NCI-H128 (cell line): ENCODE data around the gene IGFBP6.

Experiments
- DNase-seq: peaks from one replicate; lab custom pipeline; 2025; ENCODE audit not compliant: unreplicated experiment; lab: John Stamatoyannopoulos, UW

IGFBP6 gene

GRCh38 chr12:53115891-53116648 lies 18.6 kb downstream of the IGFBP6 start:
- DNase-seq, result no peak

GRCh38 chr12:53118751-53119300 lies 21.4 kb downstream of the IGFBP6 start:
- DNase-seq, result no peak

- DNase-seq, result no peak
These were observed 23.4 kb downstream of the IGFBP6 start for GRCh38 chr12:53120685-53121525.

DNA sequence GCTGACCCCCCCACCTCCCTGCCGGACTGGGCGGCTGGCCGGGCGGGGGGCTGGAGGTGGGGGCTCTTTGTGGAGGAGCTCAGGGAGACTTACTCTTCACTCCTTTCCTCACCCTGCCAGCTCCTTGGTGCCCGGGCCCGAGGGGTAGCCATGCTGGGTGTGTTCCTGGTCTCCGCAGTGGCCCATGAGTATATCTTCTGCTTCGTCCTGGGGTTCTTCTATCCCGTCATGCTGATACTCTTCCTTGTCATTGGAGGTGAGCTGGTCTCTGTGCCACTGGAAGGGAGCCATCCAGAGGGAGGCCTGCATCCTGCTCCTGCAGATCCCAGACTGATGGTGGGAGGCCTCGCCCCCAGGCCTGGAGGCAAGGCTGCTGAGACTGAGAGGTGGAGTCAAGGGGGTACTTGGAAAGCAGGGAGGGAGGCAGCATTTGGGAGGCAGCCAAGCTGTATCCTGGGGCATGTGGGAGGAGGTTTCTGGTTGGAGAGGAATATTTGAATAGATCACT lies 25.5 kb downstream of the IGFBP6 start:
- DNase-seq, result no peak

DNA sequence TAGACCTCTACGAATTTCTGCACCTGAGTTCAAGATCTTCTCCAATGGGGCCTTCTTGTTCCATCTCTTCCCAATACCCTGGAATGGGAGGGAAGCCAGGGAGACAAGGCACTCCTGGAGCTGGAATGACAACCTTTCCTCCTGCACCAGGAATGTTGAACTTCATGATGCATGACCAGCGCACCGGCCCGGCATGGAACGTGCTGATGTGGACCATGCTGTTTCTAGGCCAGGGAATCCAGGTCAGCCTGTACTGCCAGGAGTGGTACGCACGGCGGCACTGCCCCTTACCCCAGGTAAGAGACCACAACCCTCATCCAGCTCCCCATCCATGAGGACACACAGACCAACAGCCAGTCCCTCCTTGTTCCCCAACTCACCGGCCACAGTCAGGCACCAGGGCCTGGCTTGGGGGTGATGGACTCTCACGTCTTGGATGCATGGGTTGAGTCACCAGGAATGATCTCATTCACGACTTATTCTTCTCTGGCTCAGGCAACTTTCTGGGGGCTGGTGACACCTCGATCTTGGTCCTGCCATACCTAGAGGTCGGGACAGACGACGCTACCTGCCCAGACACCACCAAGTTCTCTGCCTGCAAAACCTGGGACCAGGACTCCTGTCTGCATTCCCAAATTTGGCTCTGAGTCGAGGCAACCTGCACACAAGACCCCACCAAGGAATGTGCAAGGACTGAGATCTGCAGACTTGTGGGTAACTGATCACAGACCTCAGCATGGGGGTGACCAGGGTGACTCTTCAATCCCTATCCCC lies 26.3 kb downstream of the IGFBP6 start:
- no peak for DNase-seq

DNA sequence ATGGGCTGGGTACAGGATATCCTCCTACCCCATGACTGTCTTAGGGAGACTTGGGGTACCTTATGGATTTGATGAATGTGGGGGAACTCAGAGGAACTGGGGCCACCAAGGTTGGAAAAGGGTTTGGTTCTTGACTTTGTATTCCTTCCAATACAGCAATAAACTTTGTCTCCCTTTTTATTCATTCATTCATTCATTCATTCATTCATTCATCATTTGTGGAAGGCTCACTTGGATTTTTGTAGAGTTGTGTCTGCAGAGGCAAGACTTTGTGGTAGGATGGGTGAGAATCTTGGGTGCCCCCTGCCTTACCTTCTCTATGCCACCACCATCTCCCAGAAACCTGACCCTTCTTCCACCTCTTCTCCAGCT lies 26.9 kb downstream of the IGFBP6 start:
- no peak for DNase-seq

- no peak for DNase-seq
These were observed 29.7 kb downstream of the IGFBP6 start for GRCh38 chr12:53127169-53127568.

DNA sequence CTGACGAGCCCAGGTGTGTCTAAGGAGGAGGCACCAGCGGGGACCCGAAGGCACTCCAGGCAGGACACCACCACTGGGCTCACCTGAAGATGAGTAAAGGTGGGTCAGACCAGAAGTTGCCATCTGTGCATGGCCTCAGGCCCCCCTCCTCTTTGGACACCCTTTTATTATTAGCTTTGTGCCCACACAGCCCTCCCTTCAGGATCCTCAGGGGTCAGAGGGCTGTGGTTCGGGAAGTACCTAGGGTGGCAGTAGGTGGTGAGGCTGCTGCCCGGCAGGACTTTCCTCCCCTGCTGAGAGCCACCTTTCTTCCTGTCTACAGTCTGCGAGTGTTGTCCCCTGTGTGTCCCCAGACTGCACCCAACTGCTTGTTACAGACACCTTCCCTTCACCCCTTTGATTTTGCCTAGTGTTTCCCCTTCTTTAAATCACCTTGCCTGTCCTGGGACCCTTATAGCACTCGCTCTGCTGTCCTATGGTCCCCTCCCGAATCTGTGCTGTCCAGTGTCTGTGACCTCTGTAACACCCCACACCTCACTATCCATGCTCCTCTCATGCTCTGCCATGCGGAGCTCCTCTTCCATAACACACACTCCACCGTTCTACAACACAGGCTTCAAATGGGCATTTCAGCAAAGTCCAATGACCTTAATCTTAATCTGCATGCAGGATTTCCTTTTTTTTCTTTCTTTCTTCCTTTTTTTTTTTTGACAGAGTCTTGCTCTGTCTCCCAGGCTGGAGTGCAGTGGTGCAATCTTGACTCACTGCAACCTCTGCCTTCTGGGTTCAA lies 31.5 kb downstream of the IGFBP6 start:
- no peak for DNase-seq

GRCh38 chr12:53131844-53132243 lies 34.4 kb downstream of the IGFBP6 start:
- no peak for DNase-seq

DNA sequence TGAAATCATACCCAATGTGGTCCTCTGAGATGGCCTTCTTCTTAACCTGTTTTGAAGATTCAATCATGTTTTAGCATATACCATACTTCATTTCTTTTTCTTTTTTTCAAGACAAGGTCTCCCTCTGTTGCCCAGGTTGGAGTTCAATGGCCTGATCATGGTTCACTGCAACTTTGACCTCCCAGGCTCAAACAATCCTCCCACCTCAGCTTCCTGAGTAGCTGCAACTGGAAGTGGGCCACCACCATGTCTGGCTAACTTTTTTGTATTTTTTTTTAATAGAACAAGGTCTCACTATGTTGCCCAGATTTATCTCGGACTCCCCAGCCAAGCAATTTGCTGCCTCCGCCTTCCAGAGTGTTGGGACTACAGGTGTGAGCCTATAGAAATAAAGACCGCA lies 36.3 kb downstream of the IGFBP6 start:
- DNase-seq, result no peak

DNA sequence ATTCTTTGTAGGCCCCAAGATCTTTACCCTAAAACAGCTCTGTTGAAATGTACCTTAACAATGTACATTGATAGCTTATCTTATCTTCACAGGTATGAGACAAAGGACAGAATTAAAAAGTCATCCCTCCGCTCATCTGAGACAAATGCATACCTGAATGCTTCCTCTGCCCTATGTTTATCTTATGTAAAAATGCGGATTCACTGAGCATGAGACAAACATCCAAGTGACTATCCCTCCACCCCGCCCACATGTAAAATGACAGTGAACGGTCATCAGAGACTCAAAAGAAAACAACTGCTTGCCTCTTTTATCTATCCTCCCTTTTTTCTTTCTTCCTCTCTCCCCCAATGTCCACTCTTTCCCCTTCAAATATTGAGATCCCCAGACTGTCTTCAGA lies 45.9 kb downstream of the IGFBP6 start:
- no peak for DNase-seq

- DNase-seq, result no peak
These were observed 48.2 kb downstream of the IGFBP6 start for GRCh38 chr12:53145383-53146260.

DNA sequence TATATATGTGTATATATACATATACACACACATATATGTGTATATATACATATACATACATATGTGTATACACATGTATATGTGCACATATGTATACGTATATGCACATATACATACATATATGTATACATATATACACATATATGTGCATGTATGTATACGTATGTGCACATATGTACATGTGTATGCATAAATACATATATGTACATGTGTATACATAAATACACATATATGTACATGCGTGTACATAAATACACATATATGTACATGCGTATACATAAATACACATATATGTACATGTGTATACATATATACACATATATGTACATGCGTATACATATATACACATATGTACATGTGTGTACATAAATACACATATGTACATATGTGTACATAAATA lies 49.7 kb downstream of the IGFBP6 start:
- no peak for DNase-seq

DNA sequence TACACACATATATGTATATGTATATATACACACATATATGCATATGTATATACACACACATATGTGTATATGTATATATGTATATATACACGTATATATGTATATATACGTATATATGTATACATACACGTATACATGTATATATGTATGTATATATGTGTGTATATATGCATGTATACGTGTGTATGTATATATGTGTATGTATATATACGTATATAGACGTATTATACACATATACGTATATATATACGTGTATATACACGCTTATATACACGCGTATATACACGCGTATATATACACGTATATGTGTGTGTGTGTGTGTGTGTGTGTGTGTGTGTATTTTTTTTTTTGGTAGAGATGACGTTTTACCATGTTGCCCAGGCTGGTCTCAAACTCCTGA lies 50.2 kb downstream of the IGFBP6 start:
- DNase-seq, result no peak

DNA sequence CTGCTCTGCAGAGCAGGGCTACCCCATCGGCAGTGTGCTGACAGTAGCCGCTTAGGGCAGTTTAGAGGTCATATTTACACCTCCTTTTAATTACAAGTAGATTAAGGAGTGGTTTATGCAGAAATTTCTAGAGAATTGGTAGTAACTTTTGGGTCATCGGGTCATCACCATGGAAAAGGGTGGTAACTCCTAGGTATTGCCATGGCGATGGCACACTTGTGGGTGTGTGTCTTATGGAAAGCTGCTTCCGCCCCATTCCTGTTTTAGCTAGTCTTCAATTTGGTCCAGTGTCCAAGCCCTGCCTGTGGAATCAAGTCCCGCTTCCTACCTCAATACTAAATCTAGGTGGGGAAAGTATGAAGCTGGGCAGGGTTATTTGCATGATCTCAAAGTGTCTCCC lies 53.6 kb downstream of the IGFBP6 start:
- no peak for DNase-seq
